Astrocyte of the spinal cord (primary cell): ENCODE measurements around the gene GPR62.

Experiments
- DNase-seq: peaks from one replicate; pipeline ENCODE4 v3.0.0; 2011; ENCODE audit warnings: low read depth, low spot score
- H3K4me3 ChIP-seq: 2 replicates; pipeline ENCODE4 v1.5.1; 2011; ENCODE audit warnings: low read depth, mild to moderate bottlenecking, low read length, moderate library complexity
- CTCF ChIP-seq: IDR thresholded peaks from 2 replicates; pipeline ENCODE4 v1.5.1; 2012; ENCODE audit warnings: low read depth, mild to moderate bottlenecking, low read length, inconsistent platforms
- in situ Hi-C: cut with HindIII; loops from 2 replicates; pipeline ENCODE4 v1.10.0; 2017; ENCODE audit warnings: low sequenced_read_pairs

GPR62 gene

GRCh38 chr3:51982352-51982837 is 27.2 kb downstream of the GPR62 start:
- peak overlapping the region; percentile 65 for H3K4me3 ChIP-seq
- TF ChIP-seq CTCF: peak; percentile 49
- DNase-seq: no peak
- in situ Hi-C loops: no loop called here

- TF ChIP-seq CTCF: no peak
- in situ Hi-C loops: no loop called here
- peak; percentile 86 for DNase-seq
- peak within 1 kb of the TSS; percentile 65 for H3K4me3 ChIP-seq
Observed at GRCh38 chr3:51982838-51983577, 27.8 kb downstream of the GPR62 start, which contains the start of gene ACY1. Gene ACY1 (plus strand): TSS chr3:51983535. CDS start chr3:51984065, 530 bp downstream.

- no peak for TF ChIP-seq CTCF
- H3K4me3 ChIP-seq: peak overlapping the region; percentile 65
- in situ Hi-C loops: no loop called here
- no peak for DNase-seq
Observed at GRCh38 chr3:51983578-51984268, 28.5 kb downstream of the GPR62 start.

GRCh38 chr3:51984269-51984647 is 29.1 kb downstream of the GPR62 start:
- TF ChIP-seq CTCF: no peak
- in situ Hi-C loops: no loop called here
- no peak for DNase-seq
- no peak overlapping the region for H3K4me3 ChIP-seq

- in situ Hi-C loops: no loop called here
- no peak overlapping the region for H3K4me3 ChIP-seq
- TF ChIP-seq CTCF: no peak
- DNase-seq: no peak
Observed at GRCh38 chr3:51985063-51985462, 29.9 kb downstream of the GPR62 start.

GRCh38 chr3:51986010-51986947 is 31.1 kb downstream of the GPR62 start:
- no peak overlapping the region for H3K4me3 ChIP-seq
- no peak for DNase-seq
- in situ Hi-C loops: no loop called here
- no peak for TF ChIP-seq CTCF
